PC-3 (cell line): ENCODE data around the gene CARD19.

ENCODE experiments used
- CTCF ChIP-seq: fragments of 300-600 bp; sonication (generic); conservative IDR thresholded peaks from 2 replicates; pipeline ENCODE4 v1.5.1; 2017; ENCODE audit warnings: antibody characterized with exemption, low read depth, mild to moderate bottlenecking, low read length
- EZH2 ChIP-seq: fragments of 300-600 bp; sonication (generic); IDR thresholded peaks from one replicate; pipeline ENCODE4 v1.6.1; 2017; ENCODE audit warnings: antibody characterized with exemption, mild to moderate bottlenecking, low read length; ENCODE audit not compliant: unreplicated experiment

GRCh38 chr9:93128011-93128714 is 32.1 kb downstream of the CARD19 start:
- no peak for TF ChIP-seq CTCF
- no peak for TF ChIP-seq EZH2
